AG04450 (cell line): Measurements from ENCODE around the gene SH2D3A. TPM values are rescaled to one million over a fixed set of nuclear protein-coding genes. Genes with fewer than 3 reads are reported as not detected.

Source experiments
- CTCF ChIA-PET: fragments of 300-600, 350-600 bp; formaldehyde crosslinking; extraction: SDS; loops from one replicate; lab custom pipeline; 2022; ENCODE audit warnings: antibody characterized with exemption, inconsistent platforms; lab: Charles Lee
- POLR2A ChIA-PET: fragments of 350-600 bp; formaldehyde crosslinking; extraction: SDS; loops from one replicate; lab custom pipeline; 2021; ENCODE audit warnings: antibody characterized with exemption, inconsistent platforms; lab: Yijun Ruan, JAX
- DNase-seq: peaks from one replicate; pipeline ENCODE4 v3.0.0-alpha.2; 2011; ENCODE audit warnings: low read depth, low spot score
- H3K27ac ChIP-seq: one replicate; pipeline ENCODE4 v1.5.1; 2012; ENCODE audit warnings: low read depth, low read length, control low read depth
- H3K27me3 ChIP-seq: one replicate; pipeline ENCODE4 v1.6.0; 2012; ENCODE audit warnings: low read length; ENCODE audit not compliant: control insufficient read depth, insufficient read depth
- H3K4me3 ChIP-seq: 2 replicates; pipeline ENCODE4 v1.5.1; 2011; ENCODE audit warnings: mild to moderate bottlenecking, low read depth, low read length, control low read depth
- H3K9me3 ChIP-seq: 2 replicates; pipeline ENCODE4 v1.5.1; 2012; ENCODE audit warnings: low read length; ENCODE audit not compliant: control insufficient read depth, insufficient read depth
- CTCF ChIP-seq: IDR thresholded peaks from 2 replicates; pipeline ENCODE4 v1.5.1; 2011; ENCODE audit warnings: low read depth, low read length, control low read depth, inconsistent platforms
- polyA plus RNA-seq: library from polyadenylated mRNA; depleted of rRNA; stranded (reverse); fragments of >200 nt; gene quantifications from 2 replicates; pipeline ENCODE4 v1.2.3, GENCODE V29; 2011

The SH2D3A gene
- polyA plus RNA-seq, 1 experiment: not detected

- DNase-seq: no peak
- Histone ChIP-seq H3K4me3 (no peak overlapping the region), H3K27me3 (peaks cover 4% of the 10 kb centered on the region), H3K27ac (no peak overlapping the region), H3K9me3 (peaks cover 12% of the 10 kb centered on the region; the same call in 1 of the 2 replicates)
- CTCF ChIA-PET: no interaction called here
- TF ChIP-seq CTCF: no peak
- POLR2A ChIA-PET: no interaction called here
Measured at GRCh38 chr19:6718741-6719539, 48.3 kb downstream of the SH2D3A start.

DNA sequence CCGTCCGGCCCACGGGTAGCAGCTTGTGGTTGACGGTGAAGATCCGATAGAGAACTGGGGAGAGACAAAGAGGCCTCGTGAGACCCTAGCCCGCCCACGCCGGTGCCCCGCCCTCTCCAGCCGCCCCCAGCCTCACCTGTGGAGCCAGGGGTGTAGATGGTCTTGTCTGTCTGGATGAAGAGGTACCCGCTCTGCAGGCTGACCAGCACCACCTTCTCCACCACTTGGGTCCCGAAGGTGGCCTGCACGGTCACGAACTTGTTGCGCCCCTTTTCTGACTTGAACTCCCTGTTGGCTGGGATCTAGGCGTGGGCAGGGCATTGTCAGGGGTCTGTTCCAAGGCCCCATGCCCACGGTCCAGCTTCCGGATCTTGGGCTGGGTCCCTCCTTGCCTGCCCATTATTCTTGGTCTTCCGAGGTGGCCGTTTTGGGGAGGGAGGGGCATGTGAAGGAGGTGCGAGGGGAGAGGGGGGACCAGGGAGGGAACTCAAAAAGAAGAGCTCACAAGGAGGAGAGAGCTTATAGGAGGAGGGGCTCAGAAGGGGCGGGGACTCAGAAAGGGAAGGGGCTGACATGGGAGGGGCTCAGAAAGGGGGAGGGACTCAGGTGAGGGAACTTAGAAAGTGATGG is 49.0 kb downstream of the SH2D3A start:
- CTCF ChIA-PET: no interaction called here
- Histone ChIP-seq H3K9me3 (peaks cover 14% of the 10 kb centered on the region; the same call in 1 of the 2 replicates), H3K27me3 (peaks cover 4% of the 10 kb centered on the region), H3K27ac (no peak overlapping the region), H3K4me3 (no peak overlapping the region)
- TF ChIP-seq CTCF: no peak
- POLR2A ChIA-PET: no interaction called here
- DNase-seq: no peak

- DNase-seq: no peak
- no peak overlapping the region for H3K27ac ChIP-seq
- peaks cover 4% of the 10 kb centered on the region for H3K27me3 ChIP-seq
- no peak for TF ChIP-seq CTCF
- no peak overlapping the region for H3K4me3 ChIP-seq
- ChIA-PET CTCF (no interaction called here), POLR2A (no interaction called here)
- H3K9me3 ChIP-seq: peaks cover 18% of the 10 kb centered on the region; the same call in 1 of the 2 replicates
Measured at GRCh38 chr19:6717441-6717971, 49.7 kb downstream of the SH2D3A start.

- H3K4me3 ChIP-seq: no peak overlapping the region
- DNase-seq: no peak
- H3K9me3 ChIP-seq: peaks cover 18% of the 10 kb centered on the region; the same call in 1 of the 2 replicates
- H3K27ac ChIP-seq: no peak overlapping the region
- ChIA-PET POLR2A (no interaction called here), CTCF (no interaction called here)
- no peak for TF ChIP-seq CTCF
- H3K27me3 ChIP-seq: peaks cover 4% of the 10 kb centered on the region
Measured at GRCh38 chr19:6717036-6717435, 50.2 kb downstream of the SH2D3A start.

DNA sequence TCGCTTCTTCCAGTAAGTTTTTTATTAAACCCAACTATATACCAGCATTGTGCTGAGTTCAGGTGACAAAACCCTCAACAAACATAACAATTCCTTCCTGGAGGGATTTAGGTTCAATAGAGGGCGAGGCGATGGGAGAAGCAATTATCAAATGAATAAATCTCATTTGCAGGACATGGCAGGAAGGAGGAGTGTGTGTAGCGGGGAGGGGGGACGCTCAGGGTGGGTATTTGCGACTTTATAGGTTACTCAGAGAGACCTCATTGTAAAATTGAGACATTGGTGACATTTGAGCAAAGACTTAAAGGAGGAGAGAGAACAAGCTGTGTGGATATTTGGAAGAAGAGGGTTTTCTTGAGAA is 50.6 kb downstream of the SH2D3A start:
- TF ChIP-seq CTCF: no peak
- ChIA-PET CTCF (no interaction called here), POLR2A (no interaction called here)
- Histone ChIP-seq H3K27me3 (peaks cover 4% of the 10 kb centered on the region), H3K4me3 (no peak overlapping the region), H3K27ac (no peak overlapping the region), H3K9me3 (peaks cover 18% of the 10 kb centered on the region; the same call in 1 of the 2 replicates)
- DNase-seq: no peak
